CD4-positive, alpha-beta T cell treated with Interleukin-12 subunit alpha and Interleukin-12 subunit beta, for 1 hour (primary cell): ENCODE measurements around the gene IGLON5.

Experiments used
- DNase-seq: peaks from one replicate; pipeline ENCODE4 v3.0.0-alpha.2; 2020

Gene IGLON5

GRCh38 chr19:51318687-51319648 is 7.5 kb downstream of the IGLON5 start:
- DNase-seq: no peak

- DNase-seq: no peak
Measured at GRCh38 chr19:51319649-51320279, 8.3 kb downstream of the IGLON5 start.

GRCh38 chr19:51320280-51320657 is 8.8 kb downstream of the IGLON5 start:
- no peak for DNase-seq

- no peak for DNase-seq
Measured at GRCh38 chr19:51321799-51322198, 10.4 kb downstream of the IGLON5 start.

GRCh38 chr19:51323481-51324166 is 12.2 kb downstream of the IGLON5 start:
- no peak for DNase-seq

GRCh38 chr19:51324167-51324481 is 12.7 kb downstream of the IGLON5 start:
- DNase-seq: no peak

GRCh38 chr19:51325161-51325976 is 13.9 kb downstream of the IGLON5 start:
- DNase-seq: no peak

- no peak for DNase-seq
Measured at GRCh38 chr19:51326216-51327065, 15.0 kb downstream of the IGLON5 start.

GRCh38 chr19:51327066-51328001 is 15.9 kb downstream of the IGLON5 start:
- peak; percentile 44 for DNase-seq

GRCh38 chr19:51329411-51329810 is 18.0 kb downstream of the IGLON5 start:
- no peak for DNase-seq

- DNase-seq: no peak
Measured at GRCh38 chr19:51330366-51330765, 18.9 kb downstream of the IGLON5 start.

GRCh38 chr19:51331193-51331592 is 19.7 kb downstream of the IGLON5 start:
- DNase-seq: no peak

- no peak for DNase-seq
Measured at GRCh38 chr19:51331716-51332115, 20.3 kb downstream of the IGLON5 start.

- DNase-seq: no peak
Measured at GRCh38 chr19:51333836-51334460, 22.5 kb downstream of the IGLON5 start.

- DNase-seq: no peak
Measured at GRCh38 chr19:51337141-51337860, 25.9 kb downstream of the IGLON5 start.

GRCh38 chr19:51337861-51338562 is 26.6 kb downstream of the IGLON5 start:
- no peak for DNase-seq

GRCh38 chr19:51338563-51339312 is 27.3 kb downstream of the IGLON5 start:
- DNase-seq: peak; percentile 85

- no peak for DNase-seq
Measured at GRCh38 chr19:51339313-51339686, 27.9 kb downstream of the IGLON5 start.
